Sigmoid colon (tissue), 7 donors: Measurements from ENCODE around the gene ADGRL2. TPM values are rescaled to one million over a fixed set of nuclear protein-coding genes. Genes with fewer than 3 reads are reported as not detected.

Experiments used
- DNase-seq: peaks from one replicate; pipeline ENCODE4 v3.0.0-alpha.2; 2019
- H3K27ac ChIP-seq, 4 donors: fragments of 200-600 bp; sonication (generic); one replicate each; pipeline ENCODE4 v1.5.1; 2016 to 2019; ENCODE audit warnings: mild to moderate bottlenecking in 1 of 4
- H3K27me3 ChIP-seq, 3 donors: fragments of 200-600 bp; sonication (generic); one replicate each; pipeline ENCODE4 v1.5.1; 2019; ENCODE audit warnings: mild to moderate bottlenecking in 1 of 3
- H3K36me3 ChIP-seq, 4 donors: fragments of 200-600 bp; sonication (generic); one replicate each; pipeline ENCODE4 v1.5.1; 2016 to 2019
- H3K4me1 ChIP-seq, 4 donors: fragments of 200-600 bp; sonication (generic); one replicate each; pipeline ENCODE4 v1.5.1; 2017 to 2019
- H3K4me3 ChIP-seq, 4 donors: fragments of 200-600 bp; sonication (generic); one replicate each; pipeline ENCODE4 v1.5.1; 2017 to 2019; ENCODE audit warnings: mild to moderate bottlenecking in 2 of 4, moderate library complexity in 1 of 4
- H3K9me3 ChIP-seq, 4 donors: fragments of 200-600 bp in 3 of 4; sonication (generic) in 3 of 4; one replicate each; pipeline versions ENCODE4 v1.5.1 to v1.6.1; 2013 to 2019
- CTCF ChIP-seq, 4 experiments: fragments of 450-650 bp in 3 of 4; fragments of 200-600 bp in 1 of 4; IDR thresholded peaks; one replicate each; pipeline ENCODE4 v1.5.1; 2016 to 2019; ENCODE audit warnings: antibody characterized with exemption in 4 of 4, mild to moderate bottlenecking in 3 of 4, moderate library complexity in 2 of 4
- EP300 ChIP-seq, 4 donors: sonication (generic); formaldehyde crosslinking; IDR thresholded peaks; one replicate each; pipeline ENCODE4 v1.6.1; 2017; ENCODE audit warnings: antibody characterized with exemption in 4 of 4
- POLR2A ChIP-seq, 2 donors: fragments of 450-650 bp; IDR thresholded peaks; one replicate each; pipeline ENCODE4 v1.6.1; 2016; ENCODE audit warnings: antibody characterized with exemption in 2 of 2, mild to moderate bottlenecking in 2 of 2, moderate library complexity in 2 of 2
- POLR2AphosphoS5 ChIP-seq, 4 donors: sonication (generic); formaldehyde crosslinking; IDR thresholded peaks; one replicate each; pipeline ENCODE4 v1.6.1; 2017; ENCODE audit warnings: antibody characterized with exemption in 4 of 4
- WGBS, 2 donors: extraction: QIAGEN DNeasy Blood & Tissue Kit; methylation state at CpG; one replicate each; pipeline ENCODE4 v1.1.7; 2013; 5-methylcytosine and 5-hydroxymethylcytosine counted together
- intact Hi-C: fragments of 100-400 bp; cut with DNase I; formaldehyde crosslinking; loops from one replicate; pipeline ENCODE4 v1.15.1; 2023
- polyA plus RNA-seq, 3 donors: library from polyadenylated mRNA; stranded (reverse); fragments of 200-250 nt; gene quantifications; one replicate each; pipeline ENCODE4 v1.2.3, GENCODE V29; 2013
- total RNA-seq, 4 donors: library from RNA; depleted of rRNA; stranded (reverse); fragments of >200 nt; gene quantifications; one replicate each; pipeline ENCODE4 v1.1.0, GENCODE V29; 2016
- donor health status: healthy with polysubstance abuse.
- donor health status: Bipolar disorder and iron deficiency.
- donor health status: healthy.

The ADGRL2 gene
- total and polyA plus RNA-seq, 7 donors, result 2.3 to 73.4 (median 49.4) TPM

GRCh38 chr1:81847063-81847462 is 46.3 kb downstream of the ADGRL2 start:
- H3K9me3 ChIP-seq, result no peaks in the 10 kb centered on the region
- H3K27me3 ChIP-seq, result no peaks in the 10 kb centered on the region
- no peak overlapping the region for H3K27ac ChIP-seq
- H3K4me1 ChIP-seq, result peaks cover 0 to 5% (median 0%) of the 10 kb centered on the region in 4 donors
- H3K36me3 ChIP-seq, result no peaks in the 10 kb centered on the region
- TF ChIP-seq POLR2A (IDR thresholded peaks at IDR 0.05) (no peak), CTCF (IDR thresholded peaks at IDR 0.05) (no peak), POLR2AphosphoS5 (IDR thresholded peaks at IDR 0.05) (no peak), EP300 (IDR thresholded peaks at IDR 0.05) (no peak)
- intact Hi-C loops, result no loop called here
- DNase-seq, result no peak
- H3K4me3 ChIP-seq, result no peak overlapping the region
- 61 to 71% methylated on average over 2 of the region's 2 CpGs for WGBS, 2 donors

GRCh38 chr1:81848880-81849682 is 48.3 kb downstream of the ADGRL2 start:
- H3K36me3 ChIP-seq, result no peaks in the 10 kb centered on the region
- no peaks in the 10 kb centered on the region for H3K9me3 ChIP-seq
- WGBS, 2 donors, result 59 to 73% methylated on average over 5 of the region's 5 CpGs

GRCh38 chr1:81850031-81850430 is 49.3 kb downstream of the ADGRL2 start:
- WGBS, 2 donors, result 91% methylated on average over 3 of the region's 3 CpGs
- no peaks in the 10 kb centered on the region for H3K9me3 ChIP-seq
- no peak overlapping the region for H3K27ac ChIP-seq
- no peak overlapping the region for H3K4me3 ChIP-seq
- no peak for DNase-seq
- H3K36me3 ChIP-seq, result no peaks in the 10 kb centered on the region
- peaks cover 0 to 9% (median 0%) of the 10 kb centered on the region in 4 donors for H3K4me1 ChIP-seq
- no peaks in the 10 kb centered on the region for H3K27me3 ChIP-seq
- TF ChIP-seq CTCF (IDR thresholded peaks at IDR 0.05) (no peak), POLR2AphosphoS5 (IDR thresholded peaks at IDR 0.05) (no peak), POLR2A (IDR thresholded peaks at IDR 0.05) (no peak), EP300 (IDR thresholded peaks at IDR 0.05) (no peak)
- intact Hi-C loops, result no loop called here

More at GRCh38 chr1:81848880-81849682, 48.3 kb downstream of the ADGRL2 start:
- no peak for TF ChIP-seq POLR2AphosphoS5 (IDR thresholded peaks at IDR 0.05)
- no peak for TF ChIP-seq EP300 (IDR thresholded peaks at IDR 0.05)
- no peaks in the 10 kb centered on the region for H3K27me3 ChIP-seq
- H3K27ac ChIP-seq, result no peak overlapping the region
- intact Hi-C loops, result no loop called here
- peaks cover 0 to 9% (median 0%) of the 10 kb centered on the region in 4 donors for H3K4me1 ChIP-seq
- H3K4me3 ChIP-seq, result no peak overlapping the region
- no peak for DNase-seq

- no peak overlapping the region for H3K4me3 ChIP-seq
- TF ChIP-seq POLR2A (IDR thresholded peaks at IDR 0.05), result no peak
- no peak for TF ChIP-seq CTCF (IDR thresholded peaks at IDR 0.05)
- no peak for TF ChIP-seq POLR2AphosphoS5 (IDR thresholded peaks at IDR 0.05)
- no peak for TF ChIP-seq EP300 (IDR thresholded peaks at IDR 0.05)
Measured at GRCh38 chr1:81850495-81850894, 49.8 kb downstream of the ADGRL2 start.

GRCh38 chr1:81851217-81851616 is 50.5 kb downstream of the ADGRL2 start:
- Histone ChIP-seq H3K36me3 (no peaks in the 10 kb centered on the region), H3K4me3 (no peak overlapping the region), H3K27me3 (no peaks in the 10 kb centered on the region), H3K9me3 (no peaks in the 10 kb centered on the region), H3K4me1 (peaks cover 0 to 9% (median 0%) of the 10 kb centered on the region in 4 donors), H3K27ac (no peak overlapping the region)
- no peak for DNase-seq
- TF ChIP-seq POLR2AphosphoS5 (IDR thresholded peaks at IDR 0.05) (no peak), CTCF (IDR thresholded peaks at IDR 0.05) (no peak), POLR2A (IDR thresholded peaks at IDR 0.05) (no peak), EP300 (IDR thresholded peaks at IDR 0.05) (no peak)
- intact Hi-C loops, result no loop called here
- 92 to 94% methylated on average over 2 of the region's 2 CpGs for WGBS, 2 donors

More at GRCh38 chr1:81850495-81850894, 49.8 kb downstream of the ADGRL2 start:
- intact Hi-C loops, result no loop called here
- peaks cover 0 to 9% (median 0%) of the 10 kb centered on the region in 4 donors for H3K4me1 ChIP-seq
- H3K27me3 ChIP-seq, result no peaks in the 10 kb centered on the region
- H3K27ac ChIP-seq, result no peak overlapping the region
- DNase-seq, result no peak
- no peaks in the 10 kb centered on the region for H3K36me3 ChIP-seq
- H3K9me3 ChIP-seq, result no peaks in the 10 kb centered on the region
